GM19397 (cell line): ENCODE measurements around the gene GNAQ.
"Not testable (repeated sequence)": the region's sequence is repeated elsewhere in the genome, so short reads cannot be mapped to it uniquely, and the experiment has no call there.

Source experiments
- ATAC-seq: cut with Tn5 transposase; IDR thresholded peaks from one replicate; pipeline ENCODE4 v1.9.1; 2021; ENCODE audit warnings: mild to moderate bottlenecking, moderate library complexity; ENCODE audit not compliant: unreplicated experiment

GNAQ gene

DNA sequence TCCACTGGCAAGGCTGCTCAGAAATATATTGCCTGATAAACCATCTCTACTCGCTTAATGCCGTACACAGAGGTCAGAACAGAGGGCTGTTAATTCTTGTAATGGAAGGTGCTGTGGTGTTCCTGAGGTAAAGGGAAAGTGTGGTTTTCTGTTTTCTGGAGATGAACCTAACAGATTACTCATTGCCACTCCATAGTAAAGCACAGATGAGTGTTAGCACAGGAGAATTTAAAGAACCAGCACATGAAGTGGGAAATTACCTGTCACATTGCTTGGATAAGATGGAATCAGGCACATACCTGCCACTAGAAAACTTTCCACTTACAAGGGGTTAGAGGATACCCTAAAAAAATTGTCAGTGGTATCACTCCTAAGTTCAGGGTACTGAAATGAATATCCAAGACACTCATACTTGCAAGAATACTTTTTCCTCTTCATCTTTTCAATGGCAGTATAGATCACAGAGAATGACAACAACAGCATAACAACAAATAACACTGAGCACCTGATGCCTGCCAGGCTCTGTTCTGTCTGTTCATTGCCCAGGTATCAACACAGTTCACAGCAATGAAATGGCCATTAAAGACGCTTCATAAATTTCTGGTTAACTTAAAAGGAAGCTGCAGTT, 230.6 kb downstream of the GNAQ start:
- no peak for ATAC-seq

DNA sequence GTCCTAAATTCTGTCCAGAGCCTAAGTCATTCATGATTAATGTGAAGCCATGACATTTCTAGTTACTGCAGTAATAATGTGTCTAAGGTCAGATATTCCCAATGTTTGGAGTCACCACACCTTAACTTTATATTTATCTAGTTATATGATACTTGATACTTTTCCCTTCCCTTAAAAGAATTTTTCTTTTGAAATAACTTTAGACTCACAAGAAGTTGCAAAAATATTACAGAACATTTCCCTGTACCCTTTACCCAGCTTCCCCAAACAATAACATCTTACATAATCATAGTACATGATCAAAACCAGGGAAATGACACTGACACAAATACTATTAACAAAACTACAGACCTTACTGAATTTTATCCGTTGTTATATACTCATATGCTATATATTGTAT, 233.5 kb downstream of the GNAQ start:
- no peak for ATAC-seq

DNA sequence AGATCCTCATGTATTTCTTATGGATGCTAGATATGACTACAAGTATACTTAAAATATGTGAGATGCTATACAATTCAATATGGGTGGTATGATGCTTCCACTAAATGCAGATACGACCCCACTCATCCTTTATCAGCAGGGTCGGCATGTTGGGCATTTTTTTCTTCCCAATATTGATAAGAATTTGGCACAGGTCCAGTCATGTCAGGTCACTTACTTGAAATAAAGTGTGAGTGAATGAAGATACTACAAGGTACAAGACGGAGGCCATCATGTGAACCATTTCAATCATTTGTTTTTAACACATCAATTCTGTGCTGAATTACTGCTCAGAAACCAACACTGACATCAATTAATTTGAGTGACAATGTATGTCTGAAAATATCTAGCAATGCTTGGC, 236.6 kb downstream of the GNAQ start:
- ATAC-seq = no peak

DNA sequence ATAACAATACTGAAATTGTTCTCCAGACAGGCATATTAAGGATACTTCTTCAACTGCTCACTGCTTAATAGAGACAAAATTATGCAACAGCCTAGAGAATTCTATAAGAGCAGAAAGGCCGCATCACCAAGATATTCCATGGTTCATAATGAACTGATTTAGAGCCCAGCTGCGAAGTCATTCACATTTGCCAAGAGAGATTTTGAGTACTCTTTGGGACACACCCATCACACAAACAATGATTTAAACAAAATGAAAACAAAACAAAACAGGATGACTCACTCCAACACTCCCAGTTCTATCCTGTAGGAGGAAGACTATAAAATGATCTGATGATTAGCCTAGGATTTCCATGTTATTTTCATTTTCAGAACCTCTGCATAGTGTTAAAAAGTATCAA, 237.8 kb downstream of the GNAQ start:
- no peak for ATAC-seq

DNA sequence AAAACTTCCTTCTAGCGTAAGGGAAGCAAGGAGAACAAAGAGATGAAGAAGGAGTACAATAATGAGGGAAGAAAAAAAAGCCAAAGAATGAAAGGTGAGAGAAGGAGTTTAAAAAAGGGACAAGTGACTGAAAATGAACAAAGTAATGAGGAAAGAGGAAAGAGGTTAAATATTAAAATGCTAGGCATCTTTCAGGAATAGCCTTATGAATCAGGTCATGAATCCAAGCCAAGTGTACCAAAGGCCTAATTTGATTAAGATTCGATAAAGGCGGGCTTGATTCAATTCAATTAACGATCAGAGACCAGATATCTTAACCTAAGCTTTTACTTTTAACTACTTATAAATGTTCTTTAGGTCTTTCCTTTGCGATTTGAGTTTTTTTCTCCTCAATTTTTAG, 241.7 kb downstream of the GNAQ start:
- no peak for ATAC-seq

DNA sequence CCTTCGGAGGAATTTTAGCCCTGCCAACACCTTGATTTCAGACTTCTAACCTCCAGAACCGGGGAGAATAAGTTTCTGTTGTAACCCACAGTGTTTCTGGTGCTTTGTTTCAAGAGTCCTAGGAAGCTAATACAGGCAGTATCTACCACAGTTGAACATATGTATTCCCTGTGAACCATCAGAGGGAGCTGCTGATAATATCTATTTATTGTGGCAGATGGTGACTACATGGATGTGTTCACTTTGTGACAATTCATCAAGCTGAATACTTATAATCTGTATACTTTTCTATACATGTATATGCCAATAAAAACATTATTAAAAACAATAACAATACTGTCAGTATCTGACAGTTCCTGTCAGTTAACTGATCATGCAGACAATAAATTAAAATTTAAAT, 246.3 kb downstream of the GNAQ start:
- no peak for ATAC-seq

DNA sequence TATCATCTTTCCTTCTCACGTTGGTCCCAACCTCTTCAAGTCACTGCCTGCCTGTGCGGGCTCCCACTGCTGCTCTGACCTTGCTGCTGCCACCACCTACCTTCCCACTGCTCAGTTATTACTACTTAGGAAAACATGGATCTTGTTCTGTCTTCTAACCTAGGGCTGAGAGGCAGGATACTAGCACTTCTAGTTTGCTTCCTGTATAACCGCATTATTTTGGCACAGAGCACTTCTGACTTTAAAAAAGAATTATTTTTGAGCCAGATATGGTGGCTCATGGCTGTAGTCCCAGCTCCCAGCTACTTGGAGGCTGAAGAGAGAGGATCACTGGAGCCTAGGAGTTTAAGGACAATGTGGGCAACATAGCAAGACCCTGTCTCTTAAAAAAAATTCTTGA, 248.1 kb downstream of the GNAQ start:
- no peak for ATAC-seq

DNA sequence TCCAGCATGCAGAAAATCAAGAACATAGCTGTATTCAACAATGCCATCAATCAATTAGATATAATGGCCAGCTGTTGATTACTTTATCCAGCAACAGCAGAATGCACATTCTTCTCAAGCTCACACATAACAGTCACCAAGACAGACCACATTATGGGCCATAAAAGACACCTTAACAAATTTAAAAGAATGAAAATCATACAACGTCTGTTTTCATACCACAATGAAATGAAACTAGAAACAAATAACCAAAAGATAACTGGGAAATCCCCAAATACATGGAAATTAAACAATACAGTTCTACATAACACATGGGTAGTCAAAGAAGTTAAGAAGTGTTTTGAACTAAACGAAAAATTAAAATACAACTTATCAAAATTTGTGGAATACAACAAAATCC, 252.6 kb downstream of the GNAQ start:
- no peak for ATAC-seq

DNA sequence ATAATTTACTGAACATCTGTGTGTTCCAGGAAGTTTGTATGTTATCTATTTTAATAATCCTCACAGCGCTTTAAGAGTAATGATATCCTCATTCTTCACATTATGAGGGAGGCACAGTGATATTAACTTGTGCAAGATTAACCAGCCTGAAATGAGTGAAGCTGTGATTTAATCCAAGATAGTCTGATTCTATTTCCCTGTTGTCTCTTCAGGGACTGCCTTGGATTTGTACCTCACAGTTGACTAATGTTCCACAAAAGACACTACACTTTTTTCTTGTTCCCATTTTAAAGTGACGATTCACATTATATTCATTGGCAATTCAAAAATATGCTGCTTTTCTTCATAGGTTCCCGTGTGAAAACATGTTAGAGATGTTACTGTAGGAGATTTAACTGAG, 258.2 kb downstream of the GNAQ start:
- ATAC-seq = no peak

DNA sequence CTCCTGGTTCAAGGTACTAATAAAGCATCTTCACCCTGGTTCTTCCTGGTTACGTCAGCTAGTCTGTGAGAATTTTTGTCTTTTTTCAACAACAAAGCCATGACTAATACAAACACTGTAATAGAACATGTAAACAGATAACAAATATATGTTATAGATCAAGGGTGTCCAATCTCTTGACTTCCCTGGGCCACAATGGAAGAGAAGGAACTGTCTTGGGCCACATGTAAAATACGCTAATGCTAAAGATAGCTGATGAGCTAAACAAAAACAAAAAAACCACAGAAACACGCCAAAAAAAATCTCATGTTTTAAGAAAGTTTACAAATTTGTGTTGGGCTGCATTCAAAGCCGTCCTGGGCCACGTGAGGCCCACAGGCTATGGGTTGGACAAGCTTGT, 259.0 kb downstream of the GNAQ start:
- ATAC-seq = no peak

DNA sequence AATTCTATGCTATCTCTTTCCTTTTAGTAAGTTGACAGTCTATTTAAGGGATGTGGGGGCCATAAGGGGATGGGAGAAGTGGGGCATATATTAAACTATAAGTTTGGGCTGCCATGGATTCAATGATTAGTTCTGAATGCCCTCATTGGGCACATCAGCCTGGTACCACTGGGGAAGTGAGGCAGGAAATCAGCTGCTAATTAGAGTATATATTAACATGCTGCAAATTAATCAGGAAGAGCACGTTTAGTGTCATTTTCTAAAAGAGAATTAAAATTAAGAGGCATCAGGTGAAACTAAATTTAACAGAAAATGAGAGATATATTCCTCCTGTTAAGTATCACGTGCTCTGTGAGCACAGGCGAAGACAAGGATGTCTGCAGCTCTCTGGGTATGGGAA, 260.4 kb downstream of the GNAQ start:
- no peak for ATAC-seq

DNA sequence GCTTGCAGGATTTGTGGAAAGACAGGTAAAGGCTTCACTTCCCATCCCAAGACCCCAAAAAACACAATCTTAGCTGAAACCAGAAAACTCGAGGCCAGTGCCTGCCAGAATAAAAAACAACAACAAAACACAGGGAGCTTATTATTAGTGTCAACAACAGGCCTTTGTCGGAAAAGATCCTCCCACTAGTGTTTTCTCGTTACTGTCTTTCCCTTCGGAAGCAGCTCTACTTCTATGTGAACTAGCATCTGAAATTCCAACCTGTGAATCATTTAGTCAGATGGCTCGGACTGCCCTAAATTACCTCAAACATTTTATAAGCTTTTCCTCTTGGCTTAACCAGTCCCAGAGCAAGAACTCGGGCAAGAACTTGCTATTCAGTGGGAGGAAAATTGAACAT, 261.3 kb downstream of the GNAQ start:
- no peak for ATAC-seq

DNA sequence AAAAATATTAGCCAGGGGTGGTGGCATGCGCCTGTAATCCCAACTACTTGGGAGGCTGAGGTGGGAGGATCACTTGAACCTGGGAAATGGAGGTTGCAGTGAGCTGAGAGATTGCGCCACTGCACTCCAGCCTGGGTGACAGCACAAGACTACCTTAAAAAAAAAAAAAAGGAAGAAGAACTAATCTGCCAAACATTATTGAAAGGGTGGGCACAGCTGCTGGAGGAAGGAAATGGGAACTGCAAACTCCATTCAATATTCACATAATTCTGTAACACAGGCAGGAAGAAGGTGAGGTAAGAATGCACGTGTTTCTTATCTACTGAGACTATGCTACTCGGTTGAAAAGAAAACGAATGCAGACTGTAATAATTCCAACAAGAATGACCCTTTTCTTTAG, 262.4 kb downstream of the GNAQ start:
- no peak for ATAC-seq

DNA sequence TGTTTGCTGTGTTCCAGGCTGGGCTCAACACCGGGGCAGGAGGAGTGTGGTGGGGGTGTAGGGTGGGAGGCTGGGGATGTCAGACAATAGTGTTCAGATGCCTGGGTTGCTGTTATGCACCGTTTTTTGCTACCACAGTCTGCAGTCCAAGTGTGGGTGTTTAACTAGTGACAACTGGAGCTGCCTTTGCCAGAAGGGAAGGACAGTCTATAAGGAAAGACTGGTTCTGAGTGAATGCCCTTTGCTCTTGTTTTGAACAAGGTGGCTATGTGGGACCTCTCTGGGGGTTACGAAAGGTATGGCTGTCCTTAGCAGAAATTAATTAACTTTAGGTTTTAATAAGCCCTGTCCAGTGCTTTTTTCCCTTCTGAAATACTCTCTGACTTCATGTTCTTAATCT, 265.0 kb downstream of the GNAQ start:
- ATAC-seq = no peak

DNA sequence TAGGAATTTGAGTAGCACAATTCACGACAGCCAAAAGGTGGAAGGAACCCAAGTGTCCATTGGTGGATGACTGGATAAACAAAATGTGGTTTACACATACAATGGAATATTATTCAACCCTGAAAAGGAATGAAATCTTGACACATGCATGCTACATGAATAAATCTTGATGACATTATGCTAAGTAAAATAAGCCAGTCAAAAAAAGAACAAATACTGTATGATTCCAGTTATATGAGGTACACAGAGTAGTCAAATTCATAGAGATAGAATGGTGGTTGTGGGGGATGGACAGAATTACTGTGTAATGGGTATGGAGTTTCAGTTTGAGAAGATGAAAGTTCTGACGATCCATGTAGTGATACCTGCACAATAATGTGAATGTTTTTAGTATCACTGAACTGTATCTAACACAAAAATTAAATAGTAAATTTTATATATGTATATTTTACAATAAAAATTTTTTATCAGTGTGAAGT, 265.8 kb downstream of the GNAQ start:
- no peak for ATAC-seq

DNA sequence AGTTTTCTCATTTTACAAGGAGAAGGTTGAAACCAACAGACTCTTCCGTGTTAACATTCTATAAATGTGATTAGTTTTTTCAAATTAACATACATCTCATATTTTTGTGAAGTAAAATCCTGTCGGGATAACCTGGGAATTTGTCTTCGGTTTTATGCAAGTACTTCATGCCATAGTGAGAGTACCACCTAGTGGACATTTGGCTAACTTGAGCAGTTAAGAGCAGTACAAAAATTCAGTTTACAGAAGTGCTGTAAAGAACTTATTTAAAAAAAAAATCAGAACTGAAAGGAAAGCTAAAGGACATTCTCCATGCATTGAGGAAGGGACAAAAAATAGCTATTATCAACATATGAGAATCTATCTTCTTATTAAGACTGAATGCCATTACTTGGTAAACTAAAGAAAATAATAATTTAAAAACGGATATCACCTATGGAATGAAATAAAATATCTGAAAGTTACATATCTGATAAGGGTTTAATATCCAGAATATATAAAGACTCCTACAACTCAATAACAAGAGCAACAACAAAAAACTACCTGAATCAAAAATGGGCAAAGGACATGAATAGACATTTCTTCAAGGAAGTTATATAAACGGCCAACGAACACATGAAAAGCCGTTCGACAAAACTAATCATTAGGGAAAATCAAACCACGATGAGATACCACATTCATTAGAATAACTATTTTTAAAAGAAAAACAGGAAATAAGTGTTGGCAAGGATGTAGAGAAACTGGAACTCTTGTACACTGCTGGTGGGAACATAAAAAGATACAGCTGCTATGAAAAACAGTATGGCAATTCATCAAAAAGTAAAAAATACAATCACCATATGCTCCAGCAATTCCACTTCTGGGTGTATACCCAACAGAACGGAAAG, 266.5 kb downstream of the GNAQ start:
- no peak for ATAC-seq

DNA sequence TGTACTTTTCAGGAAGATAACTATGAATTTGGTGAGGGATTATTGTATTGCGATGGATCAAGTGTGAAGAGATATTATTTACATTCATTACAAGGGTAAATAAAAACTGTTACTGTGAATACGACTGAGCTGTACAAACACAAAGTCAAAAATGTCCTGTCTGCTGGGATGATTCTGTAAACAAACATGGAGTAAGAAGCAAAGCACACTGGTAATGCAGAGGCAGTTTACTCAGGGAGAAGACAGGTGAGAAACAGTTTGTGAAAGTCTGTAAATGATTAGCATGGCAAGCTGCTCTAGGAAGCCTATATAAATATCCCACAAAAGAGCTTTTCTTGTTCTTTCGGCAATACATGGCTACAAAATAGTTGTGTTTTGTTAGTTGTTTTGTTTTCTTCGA, 268.0 kb downstream of the GNAQ start:
- no peak for ATAC-seq

DNA sequence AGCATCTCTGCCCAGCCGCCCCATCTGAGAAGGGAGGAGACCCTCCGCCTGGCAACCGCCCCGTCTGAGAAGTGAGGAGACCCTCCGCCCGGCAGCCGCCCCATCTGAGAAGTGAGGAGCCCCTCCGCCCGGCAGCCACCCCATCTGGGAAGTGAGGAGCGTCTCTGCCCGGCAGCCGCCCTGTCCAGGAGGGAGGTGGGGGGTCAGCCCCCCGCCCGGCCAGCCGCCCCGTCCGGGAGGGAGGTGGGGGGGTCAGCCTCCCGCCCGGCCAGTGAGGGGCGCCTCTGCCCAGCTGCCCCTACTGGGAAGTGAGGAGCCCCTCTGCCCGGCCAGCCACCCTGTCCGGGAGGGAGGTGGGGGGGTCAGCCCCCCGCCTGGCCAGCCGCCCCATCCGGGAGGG, 270.7 kb downstream of the GNAQ start:
- not testable (repeated sequence) for ATAC-seq

DNA sequence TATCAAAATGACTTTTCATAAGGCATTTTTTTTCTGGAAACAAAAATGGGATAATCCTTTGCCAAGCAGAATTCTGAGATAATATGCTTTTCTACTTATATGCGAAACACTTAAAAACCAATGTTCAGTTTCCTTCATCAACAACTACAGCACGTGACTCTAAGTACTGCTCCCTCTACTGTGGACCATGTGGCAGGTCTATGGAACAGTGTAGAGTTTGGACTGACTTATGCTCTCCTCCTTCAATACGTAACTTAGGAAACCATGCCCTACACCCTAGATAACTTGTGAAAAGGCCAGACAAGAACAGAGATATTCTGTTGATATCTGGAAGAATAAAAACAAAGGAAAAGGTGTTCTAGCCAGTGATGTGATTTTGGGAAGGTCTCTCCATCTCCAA, 272.2 kb downstream of the GNAQ start:
- ATAC-seq = no peak

DNA sequence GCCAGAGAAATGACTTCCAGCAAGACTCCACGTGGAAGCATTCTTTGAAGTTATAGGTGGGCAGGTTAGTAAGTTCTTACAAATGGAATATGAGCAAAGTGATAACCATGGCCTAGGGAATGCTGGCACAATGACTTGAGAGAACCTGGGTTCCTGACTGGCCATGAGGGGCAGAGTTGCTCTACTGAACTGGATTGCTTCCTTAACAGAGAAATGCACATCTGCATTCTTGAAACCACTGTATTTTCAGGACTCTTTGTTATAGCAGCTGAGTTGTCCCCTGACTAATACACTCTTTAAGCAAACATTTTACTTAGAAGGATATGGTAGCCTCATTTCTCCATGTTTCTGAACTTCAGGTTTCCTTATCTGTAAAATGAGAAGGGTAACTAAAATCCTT, 275.2 kb downstream of the GNAQ start:
- no peak for ATAC-seq

DNA sequence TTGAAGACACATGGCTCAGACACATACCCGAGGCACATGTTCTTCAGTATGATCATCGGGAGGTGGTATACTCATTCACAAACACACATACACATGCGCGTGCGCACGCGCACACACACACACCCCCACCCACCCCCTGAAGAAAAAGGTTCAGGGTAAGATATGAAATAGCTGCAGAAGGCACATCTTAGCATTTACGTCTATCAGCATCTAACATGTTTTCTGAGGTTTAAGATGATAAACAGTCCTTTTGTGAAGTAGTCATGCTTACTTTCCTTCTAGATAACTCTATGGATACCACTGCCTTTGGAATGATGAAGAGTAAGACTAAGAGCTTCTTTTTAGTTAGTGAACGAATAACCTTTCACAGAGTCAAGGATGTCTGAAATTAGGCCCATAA, 278.4 kb downstream of the GNAQ start:
- ATAC-seq = no peak

DNA sequence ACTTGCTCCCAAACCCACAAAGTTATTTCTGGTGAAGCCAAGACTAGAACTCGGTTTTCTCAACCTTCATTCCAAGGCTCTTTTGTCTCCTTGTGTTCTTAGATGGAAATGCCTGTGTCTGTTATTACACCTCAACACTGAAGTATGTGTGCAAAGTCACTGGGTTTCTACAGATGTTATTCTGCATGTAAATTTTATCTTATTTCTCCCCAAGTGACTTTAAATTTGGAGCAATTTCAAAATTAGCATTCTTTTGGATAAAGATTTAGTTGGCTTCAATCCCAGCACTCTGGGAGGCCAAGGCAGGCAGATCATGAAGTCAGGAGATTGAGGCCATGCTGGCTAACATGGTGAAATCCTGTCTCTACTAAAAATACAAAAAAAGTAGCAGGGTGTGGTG, 279.1 kb downstream of the GNAQ start:
- no peak for ATAC-seq
